ENCODE measurements around the gene FABP3.
A peak's percentile ranks its signal among the peaks of the same experiment; 100 is the strongest.

The FABP3 gene

DNA sequence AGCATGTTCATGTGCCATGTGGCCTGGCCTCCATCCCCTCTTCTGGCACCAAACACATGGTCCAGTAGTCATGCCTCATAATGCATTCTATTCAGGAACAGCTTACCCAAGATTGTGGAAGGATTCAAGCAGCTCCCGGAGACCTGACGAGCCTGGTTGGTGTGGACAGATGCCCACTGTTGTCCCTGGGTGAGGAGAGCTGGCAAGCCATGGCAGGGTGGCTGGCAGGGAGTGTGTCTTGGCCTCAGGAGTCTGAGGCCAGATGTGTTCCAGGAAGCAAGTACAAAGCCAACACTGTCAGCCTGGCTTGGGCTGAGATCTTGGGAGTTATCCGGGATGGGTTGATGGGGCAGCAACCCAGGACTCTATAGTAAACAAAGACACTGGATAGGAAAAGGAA, 7.3 kb upstream of the FABP3 start:
- no peak overlapping the region for H3K4me3 ChIP-seq (ENCODE audit: low read depth, low read length)

DNA sequence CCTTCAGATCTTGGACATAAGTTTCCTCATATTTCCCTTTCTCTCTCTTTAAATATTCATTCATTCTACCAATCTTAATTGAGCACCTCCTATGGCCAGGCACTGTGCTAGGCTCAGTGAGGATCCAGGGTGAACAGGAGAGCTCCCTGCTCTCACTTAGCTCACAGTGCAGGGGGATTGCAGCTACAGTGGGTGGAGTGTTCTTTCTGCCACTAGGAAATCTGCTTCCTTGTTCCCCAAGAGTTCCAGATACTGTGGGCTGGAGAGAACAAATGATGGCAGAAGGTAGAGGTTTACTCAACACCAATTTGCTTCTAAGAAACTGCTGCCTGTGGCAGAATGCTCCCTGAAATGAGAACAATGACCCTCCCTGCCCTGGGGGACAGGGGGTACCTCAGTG, 5.1 kb upstream of the FABP3 start:
- no peak overlapping the region for H3K4me3 ChIP-seq (ENCODE audit: low read depth, low read length)
- TF ChIP-seq, protein P1, sequence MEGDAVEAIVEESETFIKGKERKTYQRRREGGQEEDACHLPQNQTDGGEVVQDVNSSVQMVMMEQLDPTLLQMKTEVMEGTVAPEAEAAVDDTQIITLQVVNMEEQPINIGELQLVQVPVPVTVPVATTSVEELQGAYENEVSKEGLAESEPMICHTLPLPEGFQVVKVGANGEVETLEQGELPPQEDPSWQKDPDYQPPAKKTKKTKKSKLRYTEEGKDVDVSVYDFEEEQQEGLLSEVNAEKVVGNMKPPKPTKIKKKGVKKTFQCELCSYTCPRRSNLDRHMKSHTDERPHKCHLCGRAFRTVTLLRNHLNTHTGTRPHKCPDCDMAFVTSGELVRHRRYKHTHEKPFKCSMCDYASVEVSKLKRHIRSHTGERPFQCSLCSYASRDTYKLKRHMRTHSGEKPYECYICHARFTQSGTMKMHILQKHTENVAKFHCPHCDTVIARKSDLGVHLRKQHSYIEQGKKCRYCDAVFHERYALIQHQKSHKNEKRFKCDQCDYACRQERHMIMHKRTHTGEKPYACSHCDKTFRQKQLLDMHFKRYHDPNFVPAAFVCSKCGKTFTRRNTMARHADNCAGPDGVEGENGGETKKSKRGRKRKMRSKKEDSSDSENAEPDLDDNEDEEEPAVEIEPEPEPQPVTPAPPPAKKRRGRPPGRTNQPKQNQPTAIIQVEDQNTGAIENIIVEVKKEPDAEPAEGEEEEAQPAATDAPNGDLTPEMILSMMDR (IDR thresholded peaks at IDR 0.05; ENCODE audit: control insufficient read depth, extremely low read depth, insufficient read depth) = no peak
- no peak for DNase-seq (ENCODE audit: low read depth)

More for the DNA sequence above, 7.3 kb upstream of the FABP3 start:
- TF ChIP-seq, protein P1 (IDR thresholded peaks at IDR 0.05; ENCODE audit: control insufficient read depth, extremely low read depth, insufficient read depth) = no peak
- DNase-seq (ENCODE audit: low read depth) = no peak

DNA sequence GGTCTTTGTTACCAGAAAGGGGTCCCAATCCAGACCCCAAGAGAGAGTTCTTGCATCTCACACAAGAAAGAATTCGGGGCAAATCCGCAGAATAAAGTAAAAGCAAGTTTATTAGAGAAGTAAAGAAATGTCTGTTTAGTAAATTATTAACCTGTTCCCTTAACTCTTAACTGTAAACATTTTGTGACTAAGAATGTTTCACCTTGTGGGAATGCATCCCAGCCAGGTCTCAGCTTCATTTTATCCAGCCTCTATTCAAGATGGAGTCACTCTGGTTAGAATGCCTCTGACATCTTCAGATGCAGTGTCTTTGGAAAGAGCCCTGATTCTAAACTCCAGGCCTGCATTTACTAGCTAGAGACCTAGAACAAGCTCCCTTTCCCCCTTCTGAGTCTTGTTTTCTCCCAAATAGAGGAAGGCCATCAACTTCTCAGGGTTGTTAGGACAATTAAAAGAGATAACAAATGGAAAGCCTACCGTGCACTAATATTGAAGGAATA, 4.5 kb upstream of the FABP3 start:
- H3K4me3 ChIP-seq (ENCODE audit: low read depth, low read length) = no peak overlapping the region
- TF ChIP-seq, protein P1 (IDR thresholded peaks at IDR 0.05; ENCODE audit: control insufficient read depth, extremely low read depth, insufficient read depth) = no peak
- no peak for DNase-seq (ENCODE audit: low read depth)

DNA sequence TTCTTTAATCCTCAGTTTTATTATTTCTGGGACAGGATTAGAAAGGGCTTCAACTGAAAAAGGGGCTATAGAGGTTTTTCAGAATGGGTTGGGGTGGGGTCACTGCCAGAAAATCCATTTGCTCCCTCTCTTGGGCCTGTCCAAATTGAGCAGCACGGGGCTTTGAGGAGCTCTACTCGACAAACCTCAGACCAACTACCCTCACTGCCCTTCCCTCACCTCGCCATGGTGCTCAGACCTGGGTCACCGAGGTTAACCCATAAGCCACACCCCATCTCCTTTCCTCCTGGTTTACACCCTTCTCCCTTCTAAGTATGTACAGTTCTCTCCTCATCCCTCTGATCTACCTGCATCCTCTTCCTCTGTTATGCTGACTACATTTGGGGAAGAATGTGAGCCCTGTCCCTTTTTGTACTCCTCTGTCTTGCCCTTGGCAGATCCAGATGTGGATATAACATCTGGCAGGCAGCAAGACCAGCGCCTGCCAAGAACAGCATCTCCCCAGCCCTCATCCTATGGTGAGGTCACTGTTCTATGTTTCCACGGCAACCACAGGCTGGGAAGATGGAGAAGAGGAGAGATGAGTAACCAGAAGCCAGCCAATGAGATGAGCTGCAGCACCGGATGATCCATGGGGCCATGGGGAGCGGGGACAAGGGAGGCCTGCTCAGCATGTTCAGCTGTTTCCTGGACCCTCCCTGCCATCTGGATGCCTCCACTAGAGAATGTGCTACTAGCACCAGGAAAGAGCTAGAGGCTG, 3.7 kb upstream of the FABP3 start:
- DNase-seq (ENCODE audit: low read depth) = no peak
- TF ChIP-seq, protein P1 (IDR thresholded peaks at IDR 0.05; ENCODE audit: control insufficient read depth, extremely low read depth, insufficient read depth) = no peak
- H3K4me3 ChIP-seq (ENCODE audit: low read depth, low read length) = no peak overlapping the region

DNA sequence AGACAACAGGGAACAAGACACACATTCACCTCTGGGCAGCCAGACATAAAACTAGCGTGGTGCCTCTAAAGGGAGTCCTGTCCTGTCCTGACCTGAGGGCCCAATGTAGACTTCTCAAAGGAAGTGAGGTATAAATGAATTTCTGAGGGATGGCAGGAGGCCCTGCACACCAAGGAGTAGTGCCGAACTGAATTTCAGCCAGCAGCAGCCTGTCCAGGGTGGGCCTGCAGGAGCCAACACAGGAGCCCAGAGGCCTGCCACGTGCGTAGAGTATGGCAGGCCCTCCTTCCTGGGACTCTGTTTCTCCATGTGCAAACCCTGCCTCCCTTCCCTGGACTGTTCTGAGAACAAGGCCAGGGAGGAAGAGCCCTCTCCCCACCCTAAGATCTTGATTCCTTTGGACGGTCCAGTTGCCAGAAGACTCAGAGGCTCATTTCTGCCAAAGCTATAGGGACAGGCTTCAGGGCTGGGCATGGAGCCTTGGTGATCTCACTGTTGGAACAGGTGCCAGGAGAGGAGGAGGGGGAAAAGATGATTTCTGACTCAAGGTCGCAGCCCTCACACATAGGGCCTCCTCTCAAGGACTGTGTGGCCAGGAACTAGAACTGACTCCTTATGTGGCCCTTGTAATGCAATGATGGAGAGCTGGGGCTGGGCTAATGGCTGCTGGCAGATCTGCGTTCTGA, 1.8 kb upstream of the FABP3 start:
- DNase-seq (ENCODE audit: low read depth) = peak; percentile 33

DNA sequence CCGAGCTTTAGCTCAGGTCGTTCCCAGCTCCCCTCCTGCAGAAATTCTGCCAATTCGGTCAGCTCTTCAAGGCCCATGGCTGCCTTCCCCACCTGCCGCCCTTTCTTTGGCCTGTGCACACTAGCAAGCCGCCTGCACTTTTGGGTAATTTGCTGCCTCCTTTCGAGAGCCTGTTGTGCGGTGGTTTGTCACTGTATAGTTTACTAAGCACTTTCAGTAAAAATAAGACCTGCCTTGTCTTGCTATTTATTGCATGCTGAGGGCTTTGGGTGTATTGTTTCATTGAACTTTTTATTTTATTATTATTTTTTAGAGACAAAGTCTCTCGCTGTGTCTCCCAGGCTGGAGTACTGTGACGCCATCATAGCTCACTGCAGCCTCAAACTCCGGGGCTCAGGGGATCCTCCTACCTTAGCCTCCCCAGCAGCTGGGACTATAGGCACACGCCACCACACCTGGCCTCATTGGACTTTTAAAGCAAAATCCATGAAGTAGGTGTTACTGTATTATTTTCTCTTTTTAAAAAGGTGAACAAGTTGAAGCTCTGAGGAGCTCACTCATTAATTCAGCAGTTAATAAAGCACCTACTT, 1.1 kb upstream of the FABP3 start:
- no peak for DNase-seq (ENCODE audit: low read depth)
- H3K4me3 ChIP-seq (ENCODE audit: low read depth, low read length) = no peak overlapping the region

More for the DNA sequence above, 1.8 kb upstream of the FABP3 start:
- TF ChIP-seq, protein P1 (IDR thresholded peaks at IDR 0.05; ENCODE audit: control insufficient read depth, extremely low read depth, insufficient read depth) = no peak
- no peak overlapping the region for H3K4me3 ChIP-seq (ENCODE audit: low read depth, low read length)

More for the DNA sequence above, 1.1 kb upstream of the FABP3 start:
- TF ChIP-seq, protein P1 (IDR thresholded peaks at IDR 0.05; ENCODE audit: control insufficient read depth, extremely low read depth, insufficient read depth) = no peak
